MCF 10A (cell line): ENCODE data around the gene CERS2. TPM values are rescaled to one million over a fixed set of nuclear protein-coding genes. Genes with fewer than 3 reads are reported as not detected.
A peak's percentile ranks its signal among the peaks of the same experiment; 100 is the strongest.

Experiments
- BruUV-seq: library from RNA; stranded (reverse); fragments of 400-500 nt; replicated peaks from 2 replicates; lab custom pipeline; 2021; lab: Mats Ljungman, UMichigan
- CTCF ChIA-PET: fragments of 300-600 bp; sonication (Branson Sonifier 250); formaldehyde crosslinking; extraction: SDS; loops from one replicate; lab custom pipeline; 2021; ENCODE audit warnings: antibody characterized with exemption, inconsistent platforms; lab: Yijun Ruan, JAX
- POLR2A ChIA-PET: fragments of 300-600, 350-650 bp; sonication (Branson Sonifier 250); formaldehyde crosslinking; extraction: SDS; loops from one replicate; lab custom pipeline; 2020; ENCODE audit warnings: antibody characterized with exemption, inconsistent platforms; lab: Yijun Ruan, JAX
- DNase-seq: peaks from one replicate; pipeline ENCODE4 v3.0.0-alpha.2; 2018; ENCODE audit not compliant: unreplicated experiment
- H3K27ac Mint-ChIP-seq: one replicate; pipeline ENCODE4 v1.8.0; 2022; ENCODE audit warnings: mild to moderate bottlenecking, low read depth, mixed read lengths; ENCODE audit not compliant: unreplicated experiment
- H3K27me3 Mint-ChIP-seq: one replicate; pipeline ENCODE4 v1.8.0; 2022; ENCODE audit warnings: mixed read lengths; ENCODE audit not compliant: insufficient read depth, unreplicated experiment
- H3K36me3 Mint-ChIP-seq: one replicate; pipeline ENCODE4 v1.8.0; 2022; ENCODE audit warnings: mild to moderate bottlenecking, moderate library complexity, mixed read lengths; ENCODE audit not compliant: insufficient read depth, unreplicated experiment
- H3K4me1 Mint-ChIP-seq: one replicate; pipeline ENCODE4 v1.8.0; 2022; ENCODE audit warnings: mixed read lengths; ENCODE audit not compliant: insufficient read depth, unreplicated experiment
- H3K4me3 Mint-ChIP-seq: one replicate; pipeline ENCODE4 v1.8.0; 2022; ENCODE audit warnings: mild to moderate bottlenecking, moderate library complexity, mixed read lengths; ENCODE audit not compliant: unreplicated experiment
- H3K9me3 Mint-ChIP-seq: one replicate; pipeline ENCODE4 v1.8.0; 2022; ENCODE audit warnings: mixed read lengths; ENCODE audit not compliant: unreplicated experiment
- intact Hi-C: fragments of 100-400 bp; cut with micrococcal nuclease; formaldehyde crosslinking; loops from 2 replicates; pipeline ENCODE4 v1.14.1; 2022
- total RNA-seq: library from RNA; stranded (reverse); gene quantifications from 2 replicates; pipeline ENCODE4 v1.2.3, GENCODE V29; 2022
- TF ChIP-seq, protein P1 (sequence below): fragments of 200-600 bp; IDR thresholded peaks from one replicate; pipeline ENCODE4 v1.8.0; 2022; ENCODE audit warnings: antibody characterized with exemption, mild to moderate bottlenecking; ENCODE audit not compliant: unreplicated experiment

The CERS2 gene
- total RNA-seq, 1 experiment from 2014 or later, result 270 TPM

DNA sequence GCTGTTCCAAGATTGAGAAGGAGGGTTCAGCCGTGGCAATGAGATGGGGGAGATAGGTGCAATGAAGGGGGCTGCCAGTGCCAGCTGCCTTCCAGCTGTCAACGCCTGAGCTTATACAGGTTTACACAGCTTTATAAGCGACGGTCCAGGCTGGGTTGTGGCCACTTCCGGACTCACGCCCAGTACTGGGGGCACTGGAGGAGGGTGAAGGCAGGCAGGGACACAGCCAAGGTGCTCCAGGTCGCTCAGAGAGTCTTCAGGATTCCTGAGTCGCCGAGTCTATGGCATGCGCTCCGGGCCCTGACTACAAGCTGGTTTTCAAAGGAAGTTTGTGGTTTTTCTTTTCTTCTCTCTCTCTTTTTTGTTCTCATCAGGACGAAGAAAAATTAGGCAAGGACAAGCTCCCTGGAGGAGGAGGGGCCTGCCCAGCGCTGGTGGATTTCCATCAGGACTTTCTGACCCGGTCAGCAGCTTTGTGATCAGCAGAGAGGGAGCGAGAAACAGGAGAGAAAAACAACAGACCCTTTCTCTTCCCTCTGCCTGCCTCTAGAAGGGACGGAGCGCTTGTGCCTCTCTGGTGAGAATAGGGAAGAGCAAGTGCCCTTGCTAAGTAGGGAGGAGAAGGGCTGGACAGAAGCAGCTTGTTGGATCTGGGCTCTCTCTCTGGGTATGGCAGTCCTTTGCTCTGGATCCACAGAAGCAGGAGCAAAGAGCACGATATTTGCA, 31.9 kb upstream of the CERS2 start, which contains the start of gene MINDY1:
MINDY1 (minus strand) TSS at position 576 of the 726 bp plus-strand sequence. CDS start 4,285 bp downstream, outside the sequence.
- Mint-ChIP-seq H3K4me1 (peaks cover 43% of the 10 kb centered on the region), H3K27me3 (no peaks in the 10 kb centered on the region), H3K9me3 (no peaks in the 10 kb centered on the region), H3K27ac (peak within 1 kb of the TSS; percentile 99), H3K36me3 (peaks cover 15% of the 10 kb centered on the region), H3K4me3 (peak within 1 kb of the TSS; percentile 94)
- BruUV-seq, result TSS peak; percentile 21
- CTCF ChIA-PET, result interaction anchor here (0.6 to 3.7 kb wide), 40 partner anchors 11 to 751 kb away, joined by 3 to 113 read pairs (median 4); partner anchors contain the start of genes ANXA9, BNIPL, CDC42SE1 and MLLT11
- TF ChIP-seq, protein P1, sequence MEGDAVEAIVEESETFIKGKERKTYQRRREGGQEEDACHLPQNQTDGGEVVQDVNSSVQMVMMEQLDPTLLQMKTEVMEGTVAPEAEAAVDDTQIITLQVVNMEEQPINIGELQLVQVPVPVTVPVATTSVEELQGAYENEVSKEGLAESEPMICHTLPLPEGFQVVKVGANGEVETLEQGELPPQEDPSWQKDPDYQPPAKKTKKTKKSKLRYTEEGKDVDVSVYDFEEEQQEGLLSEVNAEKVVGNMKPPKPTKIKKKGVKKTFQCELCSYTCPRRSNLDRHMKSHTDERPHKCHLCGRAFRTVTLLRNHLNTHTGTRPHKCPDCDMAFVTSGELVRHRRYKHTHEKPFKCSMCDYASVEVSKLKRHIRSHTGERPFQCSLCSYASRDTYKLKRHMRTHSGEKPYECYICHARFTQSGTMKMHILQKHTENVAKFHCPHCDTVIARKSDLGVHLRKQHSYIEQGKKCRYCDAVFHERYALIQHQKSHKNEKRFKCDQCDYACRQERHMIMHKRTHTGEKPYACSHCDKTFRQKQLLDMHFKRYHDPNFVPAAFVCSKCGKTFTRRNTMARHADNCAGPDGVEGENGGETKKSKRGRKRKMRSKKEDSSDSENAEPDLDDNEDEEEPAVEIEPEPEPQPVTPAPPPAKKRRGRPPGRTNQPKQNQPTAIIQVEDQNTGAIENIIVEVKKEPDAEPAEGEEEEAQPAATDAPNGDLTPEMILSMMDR, result peak; percentile 35
- POLR2A ChIA-PET, result interaction anchor here (0.6 to 3.7 kb wide), 62 partner anchors 10 to 1119 kb away, joined by 3 to 61 read pairs (median 4); partner anchors contain the start of genes ANXA9, APH1A, C1orf56 and CDC42SE1
- DNase-seq, result peak; percentile 91
- intact Hi-C loops, result loop anchor here (1.0 to 5.0 kb wide), 3 partner anchors 27 to 444 kb away; partner anchors contain the start of gene CDC42SE1

DNA sequence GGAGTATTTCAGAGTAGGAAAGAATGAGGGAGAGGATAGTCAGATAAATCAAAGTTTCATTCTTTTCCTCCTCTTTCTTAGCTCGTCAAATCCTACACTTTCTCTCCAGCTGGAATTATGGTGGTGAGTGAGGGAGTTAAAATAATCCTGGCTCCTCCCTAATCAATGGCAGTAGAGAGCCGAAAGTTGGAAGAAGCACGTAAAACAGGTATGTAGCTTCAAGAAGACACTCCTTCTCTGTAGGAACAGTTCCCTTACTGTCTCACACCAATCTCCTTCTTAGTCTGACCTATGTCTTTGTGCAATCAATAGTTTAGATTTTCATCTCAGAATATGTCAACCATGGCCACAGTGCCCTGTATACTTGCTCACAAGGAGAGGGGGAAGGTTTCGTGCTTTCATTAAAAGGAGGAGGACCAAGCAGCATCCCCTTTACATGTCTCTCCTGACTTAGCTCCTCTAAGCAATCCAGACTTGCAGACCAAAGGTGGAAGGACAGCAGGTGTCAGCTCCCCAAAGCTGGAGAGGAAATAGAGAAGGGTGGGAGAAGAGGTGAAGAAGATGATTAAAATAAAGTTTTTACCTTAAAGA, 31.2 kb upstream of the CERS2 start:
- POLR2A ChIA-PET, result interaction anchor here (0.6 to 3.7 kb wide), 53 partner anchors 10 to 1118 kb away, joined by 3 to 61 read pairs (median 5); partner anchors contain the start of genes ANXA9, APH1A, C1orf56 and CDC42SE1
- Mint-ChIP-seq H3K4me1 (peaks cover 43% of the 10 kb centered on the region), H3K9me3 (no peaks in the 10 kb centered on the region), H3K27me3 (no peaks in the 10 kb centered on the region), H3K36me3 (peaks cover 16% of the 10 kb centered on the region), H3K27ac (peak overlapping the region; percentile 99), H3K4me3 (peak overlapping the region; percentile 94)
- no TSS peak for BruUV-seq
- CTCF ChIA-PET, result interaction anchor here (0.5 to 3.7 kb wide), 33 partner anchors 10 to 750 kb away, joined by 3 to 113 read pairs (median 5); partner anchors contain the start of genes ANXA9, BNIPL, CDC42SE1 and MLLT11
- TF ChIP-seq, protein P1, result no peak
- intact Hi-C loops, result loop anchor here (1.0 to 5.0 kb wide), 3 partner anchors 27 to 444 kb away; partner anchors contain the start of gene CDC42SE1
- DNase-seq, result peak; percentile 38

DNA sequence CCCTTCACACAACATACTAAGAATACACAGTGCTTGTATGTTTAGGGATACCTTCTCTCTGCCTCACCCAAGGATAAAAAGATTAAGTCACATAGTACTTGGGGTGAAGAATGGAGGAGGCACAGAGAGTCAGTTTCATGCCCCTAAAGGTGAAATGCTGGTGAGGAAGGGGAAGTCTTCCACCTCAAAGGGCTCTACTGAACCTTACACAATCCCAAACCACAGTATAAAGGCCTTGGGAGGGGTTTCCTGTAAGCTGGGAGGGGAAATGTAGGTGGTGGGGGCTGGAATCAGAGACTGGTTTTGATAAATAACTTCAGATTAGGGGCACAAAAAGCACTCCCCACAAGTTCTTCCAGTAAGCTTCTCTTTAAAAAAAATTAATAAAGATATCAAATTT, 28.5 kb upstream of the CERS2 start:
- no peak for DNase-seq
- no peak overlapping the region for H3K27ac Mint-ChIP-seq
- no TSS peak for BruUV-seq
- no peaks in the 10 kb centered on the region for H3K9me3 Mint-ChIP-seq
- H3K36me3 Mint-ChIP-seq, result peaks cover 27% of the 10 kb centered on the region
- H3K4me3 Mint-ChIP-seq, result no peak overlapping the region
- TF ChIP-seq, protein P1, result no peak
- no peaks in the 10 kb centered on the region for H3K27me3 Mint-ChIP-seq
- ChIA-PET CTCF (interaction anchor here (0.5 to 1.2 kb wide), 4 partner anchors 8 to 380 kb away, joined by 3 to 5 read pairs (median 4); partner anchors contain the start of gene CDC42SE1), POLR2A (interaction anchor here (0.7 to 1.2 kb wide), 4 partner anchors 9 to 73 kb away, joined by 3 read pairs; no protein-coding TSS in a partner anchor)
- H3K4me1 Mint-ChIP-seq, result peaks cover 37% of the 10 kb centered on the region
- intact Hi-C loops, result no loop called here
